ENCODE data around the gene NR3C2.

DNA sequence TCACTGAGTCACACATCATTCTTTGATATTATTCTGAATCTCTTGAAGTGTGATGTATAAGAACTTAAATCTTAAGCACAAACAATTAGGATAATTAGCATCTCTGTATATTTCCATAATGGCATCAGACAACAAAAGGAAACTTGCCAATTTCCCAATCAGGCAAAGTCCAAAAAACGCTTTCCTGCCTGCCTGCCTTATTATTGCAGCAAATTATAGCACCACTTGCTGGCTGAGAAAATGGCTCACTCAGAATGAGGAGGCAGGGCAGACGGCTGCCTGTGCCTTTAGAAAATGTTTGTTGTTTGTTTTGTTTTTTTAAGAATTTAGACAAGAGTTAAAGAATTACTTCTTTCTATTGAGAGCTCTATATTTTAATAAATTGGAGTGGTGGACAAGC, 27.7 kb upstream of the NR3C2 start:
- TF ChIP-seq, protein P1, sequence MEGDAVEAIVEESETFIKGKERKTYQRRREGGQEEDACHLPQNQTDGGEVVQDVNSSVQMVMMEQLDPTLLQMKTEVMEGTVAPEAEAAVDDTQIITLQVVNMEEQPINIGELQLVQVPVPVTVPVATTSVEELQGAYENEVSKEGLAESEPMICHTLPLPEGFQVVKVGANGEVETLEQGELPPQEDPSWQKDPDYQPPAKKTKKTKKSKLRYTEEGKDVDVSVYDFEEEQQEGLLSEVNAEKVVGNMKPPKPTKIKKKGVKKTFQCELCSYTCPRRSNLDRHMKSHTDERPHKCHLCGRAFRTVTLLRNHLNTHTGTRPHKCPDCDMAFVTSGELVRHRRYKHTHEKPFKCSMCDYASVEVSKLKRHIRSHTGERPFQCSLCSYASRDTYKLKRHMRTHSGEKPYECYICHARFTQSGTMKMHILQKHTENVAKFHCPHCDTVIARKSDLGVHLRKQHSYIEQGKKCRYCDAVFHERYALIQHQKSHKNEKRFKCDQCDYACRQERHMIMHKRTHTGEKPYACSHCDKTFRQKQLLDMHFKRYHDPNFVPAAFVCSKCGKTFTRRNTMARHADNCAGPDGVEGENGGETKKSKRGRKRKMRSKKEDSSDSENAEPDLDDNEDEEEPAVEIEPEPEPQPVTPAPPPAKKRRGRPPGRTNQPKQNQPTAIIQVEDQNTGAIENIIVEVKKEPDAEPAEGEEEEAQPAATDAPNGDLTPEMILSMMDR (IDR thresholded peaks at IDR 0.05): no peak
- TF ChIP-seq POLR2A (IDR thresholded peaks at IDR 0.05): no peak

Data from adrenal gland (tissue), 5 donors.